Measurements from ENCODE around the gene GJC2.
A peak's percentile ranks its signal among the peaks of the same experiment; 100 is the strongest.

DNA sequence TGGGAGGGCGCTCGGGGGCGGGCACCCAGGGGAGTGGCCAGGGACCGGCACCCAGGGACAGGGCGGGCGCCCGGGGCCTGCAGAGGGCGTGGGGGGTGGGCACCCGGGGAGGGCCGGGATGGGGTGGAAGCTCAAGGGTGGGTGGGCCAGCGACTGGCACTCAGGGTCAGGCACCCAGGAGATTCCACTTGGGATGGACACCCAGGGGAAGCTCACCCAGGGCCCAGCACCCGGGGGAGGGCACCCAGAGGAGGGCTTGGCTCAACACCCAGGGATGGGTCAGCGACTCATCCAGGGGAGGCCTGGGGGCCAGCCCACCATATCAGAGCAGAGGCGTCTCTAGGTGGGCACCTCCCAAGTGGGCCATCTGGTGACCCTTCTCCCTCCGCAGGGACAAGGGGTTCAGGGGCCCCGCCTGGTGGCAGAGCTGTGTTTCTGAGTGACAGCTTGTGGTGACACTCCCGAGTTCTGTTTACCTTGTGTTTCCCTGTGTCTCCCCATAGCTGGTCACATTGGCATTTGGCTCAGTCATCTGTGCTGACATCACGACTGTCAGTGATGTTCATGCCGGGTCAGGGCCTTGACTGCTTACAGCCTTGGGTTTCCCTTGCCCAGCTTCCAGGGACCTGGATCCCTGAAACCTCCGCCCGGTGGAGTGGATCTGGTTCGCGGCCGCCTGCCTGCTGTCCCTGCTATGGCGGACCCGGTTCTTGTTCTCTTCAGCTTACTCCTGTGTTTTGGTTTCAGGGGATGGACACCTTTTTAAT is 16.6 kb downstream of the GJC2 start:
- TF ChIP-seq, protein P1, sequence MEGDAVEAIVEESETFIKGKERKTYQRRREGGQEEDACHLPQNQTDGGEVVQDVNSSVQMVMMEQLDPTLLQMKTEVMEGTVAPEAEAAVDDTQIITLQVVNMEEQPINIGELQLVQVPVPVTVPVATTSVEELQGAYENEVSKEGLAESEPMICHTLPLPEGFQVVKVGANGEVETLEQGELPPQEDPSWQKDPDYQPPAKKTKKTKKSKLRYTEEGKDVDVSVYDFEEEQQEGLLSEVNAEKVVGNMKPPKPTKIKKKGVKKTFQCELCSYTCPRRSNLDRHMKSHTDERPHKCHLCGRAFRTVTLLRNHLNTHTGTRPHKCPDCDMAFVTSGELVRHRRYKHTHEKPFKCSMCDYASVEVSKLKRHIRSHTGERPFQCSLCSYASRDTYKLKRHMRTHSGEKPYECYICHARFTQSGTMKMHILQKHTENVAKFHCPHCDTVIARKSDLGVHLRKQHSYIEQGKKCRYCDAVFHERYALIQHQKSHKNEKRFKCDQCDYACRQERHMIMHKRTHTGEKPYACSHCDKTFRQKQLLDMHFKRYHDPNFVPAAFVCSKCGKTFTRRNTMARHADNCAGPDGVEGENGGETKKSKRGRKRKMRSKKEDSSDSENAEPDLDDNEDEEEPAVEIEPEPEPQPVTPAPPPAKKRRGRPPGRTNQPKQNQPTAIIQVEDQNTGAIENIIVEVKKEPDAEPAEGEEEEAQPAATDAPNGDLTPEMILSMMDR (IDR thresholded peaks at IDR 0.05; ENCODE audit: extremely low read depth in 1 of 2, insufficient read depth in 1 of 2, low read depth in 1 of 2, low read length in 2 of 2): peak in 1 of 2 donors; percentile 17
- TF ChIP-seq POLR2AphosphoS5 (IDR thresholded peaks at IDR 0.05; ENCODE audit: insufficient read depth, low read depth, low read length) (no peak), POLR2A (IDR thresholded peaks at IDR 0.05; ENCODE audit: low read depth, low read length) (no peak), EZH2 (IDR thresholded peaks at IDR 0.05; ENCODE audit: borderline replicate concordance, low read depth, low read length, severe bottlenecking) (no peak), MYC (IDR thresholded peaks at IDR 0.05; ENCODE audit: low read depth, low read length) (no peak), GATA2 (IDR thresholded peaks at IDR 0.05; ENCODE audit: insufficient read depth, insufficient read length, low read depth, low read length) (no peak), FOS (IDR thresholded peaks at IDR 0.05; ENCODE audit: borderline replicate concordance, insufficient read depth, low read length) (no peak)
- TF ChIP-seq, protein P2, sequence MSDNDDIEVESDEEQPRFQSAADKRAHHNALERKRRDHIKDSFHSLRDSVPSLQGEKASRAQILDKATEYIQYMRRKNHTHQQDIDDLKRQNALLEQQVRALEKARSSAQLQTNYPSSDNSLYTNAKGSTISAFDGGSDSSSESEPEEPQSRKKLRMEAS (IDR thresholded peaks at IDR 0.05; ENCODE audit: insufficient read depth, insufficient read length): no peak

Data from endothelial cell of umbilical vein (primary cell).